WTC11 (cell line): ENCODE measurements around the gene DFFB. TPM values are rescaled to one million over a fixed set of nuclear protein-coding genes. Genes with fewer than 3 reads are reported as not detected.

Experiments used
- ATAC-seq: fragments of 200-7000 bp; cut with Tn5 transposase; 2 replicates; pipeline ENCODE4 v1.10.0; 2021; ENCODE audit warnings: mild to moderate bottlenecking, moderate library complexity
- CTCF ChIA-PET: fragments of 300-600 bp; sonication (Branson Sonifier 250); formaldehyde crosslinking; loops from one replicate; lab custom pipeline; 2021; ENCODE audit warnings: antibody characterized with exemption; lab: Charles Lee
- POLR2A ChIA-PET: fragments of 350-600 bp; sonication (Branson Sonifier 250); formaldehyde crosslinking; loops from one replicate; lab custom pipeline; 2021; ENCODE audit warnings: antibody characterized with exemption; lab: Charles Lee
- DNase-seq: peaks from one replicate; pipeline ENCODE4 v3.0.0; 2021; ENCODE audit warnings: low spot score
- H3K27ac Mint-ChIP-seq: 2 replicates; pipeline ENCODE4 v1.8.0; 2021; ENCODE audit warnings: mixed read lengths
- H3K27me3 Mint-ChIP-seq: 2 replicates; pipeline ENCODE4 v1.8.0; 2021; ENCODE audit warnings: low read depth, mild to moderate bottlenecking, moderate library complexity, mixed read lengths
- H3K36me3 Mint-ChIP-seq: 2 replicates; pipeline ENCODE4 v1.8.0; 2021; ENCODE audit warnings: mixed read lengths
- H3K4me1 Mint-ChIP-seq: 2 replicates; pipeline ENCODE4 v1.8.0; 2022; ENCODE audit warnings: mixed read lengths
- H3K4me3 Mint-ChIP-seq: 2 replicates; pipeline ENCODE4 v1.8.0; 2021; ENCODE audit warnings: mild to moderate bottlenecking, moderate library complexity, mixed read lengths
- H3K9me3 Mint-ChIP-seq: 2 replicates; pipeline ENCODE4 v1.8.0; 2021; ENCODE audit warnings: mixed read lengths
- AR ChIP-seq: fragments of 250-450 bp; sonication (Bioruptor Pico); IDR thresholded peaks from 2 replicates; pipeline ENCODE4 v1.9.0; 2021; ENCODE audit warnings: mild to moderate bottlenecking
- E2F4 ChIP-seq: sonication (generic); formaldehyde crosslinking; IDR thresholded peaks from 2 replicates; pipeline ENCODE4 v1.8.1; 2022; ENCODE audit warnings: low read depth, mild to moderate bottlenecking, moderate library complexity, missing genetic modification reagents, borderline replicate concordance
- EMX1 ChIP-seq: fragments of 250-450 bp; sonication (Bioruptor Pico); IDR thresholded peaks from 2 replicates; pipeline ENCODE4 v1.8.0; 2021; ENCODE audit warnings: mild to moderate bottlenecking
- ESRRA ChIP-seq: sonication (generic); formaldehyde crosslinking; IDR thresholded peaks from 2 replicates; pipeline ENCODE4 v1.8.1; 2022; ENCODE audit warnings: mild to moderate bottlenecking, missing genetic modification reagents, borderline replicate concordance
- FOXP4 ChIP-seq: sonication (generic); formaldehyde crosslinking; IDR thresholded peaks from 2 replicates; pipeline ENCODE4 v1.8.0; 2022; ENCODE audit warnings: mild to moderate bottlenecking, missing genetic modification reagents
- IRF1 ChIP-seq: sonication (generic); formaldehyde crosslinking; IDR thresholded peaks from 2 replicates; pipeline ENCODE4 v1.8.0; 2023; ENCODE audit warnings: missing genetic modification reagents
- JAZF1 ChIP-seq: fragments of 250-450 bp; sonication (Bioruptor Pico); IDR thresholded peaks from 2 replicates; pipeline ENCODE4 v1.9.0; 2021; ENCODE audit warnings: moderate library complexity, mild to moderate bottlenecking, inconsistent platforms
- MLX ChIP-seq: sonication (generic); formaldehyde crosslinking; IDR thresholded peaks from 2 replicates; pipeline ENCODE4 v1.8.1; 2023; ENCODE audit warnings: mild to moderate bottlenecking, missing genetic modification reagents, moderate library complexity
- MXD4 ChIP-seq: fragments of 250-450 bp; sonication (Bioruptor Pico); IDR thresholded peaks from 2 replicates; pipeline ENCODE4 v1.8.0; 2021; ENCODE audit warnings: mild to moderate bottlenecking, moderate library complexity, borderline replicate concordance
- NFE2L1 ChIP-seq: sonication (generic); formaldehyde crosslinking; IDR thresholded peaks from 2 replicates; pipeline ENCODE4 v1.8.1; 2023; ENCODE audit warnings: missing genetic modification reagents
- NFYB ChIP-seq: sonication (generic); formaldehyde crosslinking; conservative IDR thresholded peaks from 2 replicates; pipeline ENCODE4 v1.8.0; 2022; ENCODE audit warnings: low read depth, missing genetic modification reagents
- RELA ChIP-seq: sonication (generic); formaldehyde crosslinking; IDR thresholded peaks from 2 replicates; pipeline ENCODE4 v1.8.1; 2022; ENCODE audit warnings: missing genetic modification reagents, mild to moderate bottlenecking, borderline replicate concordance
- SMAD3 ChIP-seq: sonication (generic); formaldehyde crosslinking; IDR thresholded peaks from 2 replicates; pipeline ENCODE4 v1.8.0; 2022; ENCODE audit warnings: missing genetic modification reagents, mild to moderate bottlenecking, borderline replicate concordance
- TCF7 ChIP-seq: sonication (generic); formaldehyde crosslinking; IDR thresholded peaks from 2 replicates; pipeline ENCODE4 v1.8.0; 2022; ENCODE audit warnings: mild to moderate bottlenecking, low read depth, missing genetic modification reagents, moderate library complexity
- USF1 ChIP-seq: sonication (generic); formaldehyde crosslinking; IDR thresholded peaks from 2 replicates; pipeline ENCODE4 v1.8.0; 2022; ENCODE audit warnings: mild to moderate bottlenecking, missing genetic modification reagents
- ZNF396 ChIP-seq: fragments of 250-450 bp; sonication (Bioruptor Pico); IDR thresholded peaks from 2 replicates; pipeline ENCODE4 v1.8.0; 2021; ENCODE audit warnings: mild to moderate bottlenecking, moderate library complexity, borderline replicate concordance
- ZNF416 ChIP-seq: fragments of 250-450 bp; sonication (Bioruptor Pico); IDR thresholded peaks from 2 replicates; pipeline ENCODE4 v1.9.0; 2021; ENCODE audit warnings: mild to moderate bottlenecking, inconsistent platforms
- ZNF512 ChIP-seq: sonication (generic); formaldehyde crosslinking; IDR thresholded peaks from 2 replicates; pipeline ENCODE4 v1.8.1; 2022; ENCODE audit warnings: missing genetic modification reagents, borderline replicate concordance
- ZNF532 ChIP-seq: fragments of 250-450 bp; sonication (Bioruptor Pico); IDR thresholded peaks from 2 replicates; pipeline ENCODE4 v1.9.0; 2021; ENCODE audit warnings: mild to moderate bottlenecking, borderline replicate concordance
- total RNA-seq: library from RNA; stranded (reverse); gene quantifications from 3 replicates; pipeline ENCODE4 v1.2.3, GENCODE V29; 2021

DFFB gene
- total RNA-seq, 1 experiment from 2014 or later: 9.2 TPM

- no peak for ATAC-seq
- Mint-ChIP-seq H3K36me3 (peaks cover 46% of the 10 kb centered on the region), H3K4me3 (no peak overlapping the region), H3K4me1 (no peaks in the 10 kb centered on the region), H3K9me3 (peaks cover 21% of the 10 kb centered on the region), H3K27me3 (no peaks in the 10 kb centered on the region), H3K27ac (peak overlapping the region; percentile 16; the same call in 1 of the 2 replicates)
- POLR2A ChIA-PET: interaction anchor here (0.8 kb wide), 1 partner anchor 92 kb away, joined by 3 read pairs; no protein-coding TSS in a partner anchor
- CTCF ChIA-PET: interaction anchor here (1.5 kb wide), 1 partner anchor 11 kb away, joined by 5 read pairs; no protein-coding TSS in a partner anchor
- DNase-seq: no peak
- no peak for TF ChIP-seq IRF1 (CRISPR knock-in tag)
Measured at GRCh38 chr1:3838788-3839187, 18.5 kb upstream of the DFFB start.

- Mint-ChIP-seq H3K9me3 (peaks cover 19% of the 10 kb centered on the region), H3K36me3 (peaks cover 46% of the 10 kb centered on the region), H3K27me3 (no peaks in the 10 kb centered on the region), H3K4me3 (no peak overlapping the region), H3K4me1 (no peaks in the 10 kb centered on the region), H3K27ac (no peak overlapping the region)
- ATAC-seq (no peak), DNase-seq (no peak)
- ChIA-PET CTCF (interaction anchor here (0.6 to 1.0 kb wide), 2 partner anchors 14 to 17 kb away, joined by 3 read pairs; no protein-coding TSS in a partner anchor), POLR2A (no interaction called here)
- TF ChIP-seq SMAD3 (no peak), ZNF512 (CRISPR knock-in tag) (no peak), AR (CRISPR knock-in tag) (no peak), JAZF1 (CRISPR knock-in tag) (no peak), ZNF532 (no peak), ZNF396 (CRISPR knock-in tag) (no peak), ESRRA (CRISPR knock-in tag) (no peak), EMX1 (CRISPR knock-in tag) (no peak), E2F4 (CRISPR knock-in tag) (no peak), MLX (CRISPR knock-in tag) (no peak), IRF1 (CRISPR knock-in tag) (no peak), FOXP4 (CRISPR knock-in tag) (no peak), TCF7 (CRISPR knock-in tag) (no peak), MXD4 (CRISPR knock-in tag) (no peak), ZNF416 (CRISPR knock-in tag) (no peak), RELA (CRISPR knock-in tag) (no peak), NFE2L1 (CRISPR knock-in tag) (no peak), NFYB (CRISPR knock-in tag) (no peak), USF1 (CRISPR knock-in tag) (no peak)
Measured at GRCh38 chr1:3841491-3841890, 15.8 kb upstream of the DFFB start.
